Retina (tissue), 1 donor: Measurements from ENCODE around the gene C16orf95.

Experiments used
- DNase-seq: peaks from one replicate; pipeline ENCODE4 v3.0.0-alpha.2; 2016

C16orf95 gene

DNA sequence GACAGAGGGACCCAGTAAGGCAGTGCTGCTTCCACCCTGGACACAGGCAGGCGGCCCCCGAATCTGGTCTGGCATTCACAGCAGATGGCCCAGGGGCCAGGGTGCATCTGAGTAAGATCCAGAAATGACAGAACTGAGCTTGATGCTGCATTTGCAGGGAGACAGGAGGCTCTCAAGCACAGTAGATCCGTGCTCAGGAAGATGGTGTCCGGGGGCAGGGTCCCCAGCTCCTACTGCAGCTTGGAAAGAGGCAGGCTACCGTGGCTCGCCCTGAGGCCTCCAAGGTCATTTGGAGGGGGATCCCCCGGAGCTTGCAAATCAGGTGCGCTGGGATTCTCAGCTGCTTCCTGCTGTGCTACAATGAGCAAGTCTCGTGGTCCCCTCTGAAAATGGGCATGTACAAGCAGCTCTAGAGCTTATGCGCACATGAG is 2.2 kb downstream of the C16orf95 start:
- DNase-seq = no peak

GRCh38 chr16:87312008-87312407 is 5.2 kb downstream of the C16orf95 start:
- no peak for DNase-seq

GRCh38 chr16:87311387-87311786 is 5.8 kb downstream of the C16orf95 start:
- no peak for DNase-seq

- peak; percentile 19 for DNase-seq
Measured at GRCh38 chr16:87310610-87311009, 6.6 kb downstream of the C16orf95 start.

- DNase-seq = no peak
Measured at GRCh38 chr16:87309620-87310525, 7.3 kb downstream of the C16orf95 start.

DNA sequence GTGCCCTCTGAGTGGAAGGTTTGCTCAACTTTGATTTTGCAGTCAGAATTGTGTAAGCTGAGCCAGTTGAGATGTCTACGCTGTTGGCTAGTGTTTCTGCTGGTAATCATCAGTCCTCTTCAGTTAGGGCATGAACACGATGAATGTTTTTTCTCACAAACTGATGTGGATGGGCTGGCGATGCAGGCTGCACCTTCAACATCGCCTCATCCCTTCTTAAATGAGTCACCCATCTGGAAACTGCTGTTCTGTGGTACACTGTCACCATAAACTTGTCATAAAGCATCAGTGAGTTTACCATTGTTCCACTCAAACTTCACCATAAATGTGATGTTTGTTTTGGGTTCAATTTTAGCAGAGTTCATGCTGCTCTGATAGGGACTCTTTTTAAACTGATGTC is 8.4 kb downstream of the C16orf95 start:
- DNase-seq = no peak

GRCh38 chr16:87306516-87306915 is 10.7 kb downstream of the C16orf95 start:
- no peak for DNase-seq

GRCh38 chr16:87305505-87306391 is 11.4 kb downstream of the C16orf95 start:
- no peak for DNase-seq

DNA sequence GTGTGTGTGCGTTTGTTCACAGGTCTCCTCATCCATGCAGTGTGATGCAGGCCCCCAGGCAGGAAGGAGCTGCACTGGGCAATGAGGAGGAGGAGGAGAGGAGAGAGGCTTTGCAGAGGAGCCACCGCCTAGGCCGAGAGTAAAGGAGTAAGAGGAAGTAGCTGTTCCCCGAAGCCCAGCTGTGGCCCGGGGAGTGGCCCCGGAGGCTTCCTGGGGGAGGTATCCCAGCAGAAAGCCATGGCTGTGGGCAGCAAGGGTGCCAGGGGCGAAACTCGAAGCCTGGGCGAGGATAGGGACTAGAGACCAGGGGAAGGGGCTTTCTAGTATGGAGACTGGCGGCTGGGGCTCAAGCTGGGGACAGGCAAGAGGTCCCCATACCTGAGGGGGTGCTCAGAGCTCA is 12.2 kb downstream of the C16orf95 start:
- no peak for DNase-seq

GRCh38 chr16:87303962-87304521 is 13.2 kb downstream of the C16orf95 start:
- DNase-seq = no peak

GRCh38 chr16:87303431-87303930 is 13.7 kb downstream of the C16orf95 start:
- no peak for DNase-seq

DNA sequence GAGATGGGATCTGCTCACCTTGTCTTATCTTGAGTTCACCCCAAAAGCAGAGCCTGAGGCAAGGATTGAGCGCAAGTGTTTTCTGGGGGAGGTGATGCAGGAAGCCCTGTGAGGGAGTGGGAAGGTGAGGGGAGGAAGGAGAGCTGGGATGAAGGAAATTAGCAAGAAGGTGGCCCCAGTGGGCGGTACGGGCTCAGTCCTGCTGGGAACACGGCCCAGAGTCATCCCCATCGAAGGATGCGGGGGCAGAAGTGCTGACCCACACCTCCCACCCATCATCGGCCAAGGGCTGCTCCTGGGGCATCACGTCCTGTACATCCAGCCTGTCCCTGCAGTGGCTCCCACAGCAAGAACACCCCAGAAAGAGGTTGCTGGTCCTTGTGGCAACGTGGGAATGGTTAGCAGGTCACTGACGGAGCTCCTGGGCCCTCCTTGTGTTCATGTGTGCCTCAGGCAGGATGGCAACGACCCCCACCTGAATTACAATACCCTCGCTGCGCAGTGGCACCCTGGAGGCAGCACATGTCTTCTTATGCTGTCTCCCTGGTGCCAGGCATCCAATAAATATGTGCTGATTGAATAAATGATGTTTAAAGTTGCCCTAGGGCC is 18.2 kb downstream of the C16orf95 start:
- no peak for DNase-seq

DNA sequence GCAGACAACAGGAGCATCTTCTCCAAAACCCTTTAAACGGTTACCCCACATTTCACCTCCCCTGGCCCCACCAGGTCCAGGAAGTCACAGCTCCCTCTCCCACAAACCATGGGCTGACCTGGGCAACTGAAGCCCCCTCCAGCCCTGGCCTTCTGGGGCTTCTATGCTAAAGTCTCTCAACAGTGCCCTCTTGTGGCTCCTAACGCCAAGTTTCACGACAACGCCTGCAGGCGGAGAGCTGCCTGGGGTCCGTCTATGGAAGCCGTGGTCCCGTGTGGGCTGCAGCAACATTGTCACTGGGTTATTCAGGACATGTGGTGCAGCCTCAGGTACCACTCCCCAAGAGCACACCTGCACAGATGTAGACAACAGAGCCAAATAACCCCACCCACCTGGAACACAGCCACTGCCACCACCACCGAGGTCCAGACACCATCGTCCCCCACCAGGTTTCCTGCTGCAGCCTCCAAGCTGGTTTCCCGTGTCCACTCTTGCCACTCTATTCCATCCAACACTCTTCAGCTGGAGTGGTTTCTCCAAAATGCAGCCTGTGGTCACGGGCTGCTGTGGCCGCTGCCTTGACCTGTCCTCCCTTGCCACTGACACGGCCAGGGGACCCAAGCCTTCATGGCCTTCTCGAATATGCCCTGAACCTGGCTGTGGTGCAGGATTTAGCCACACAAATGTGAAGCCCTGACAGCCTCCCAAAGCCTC is 19.1 kb downstream of the C16orf95 start:
- peak; percentile 66 for DNase-seq

- DNase-seq = no peak
Measured at GRCh38 chr16:87297407-87297806, 19.8 kb downstream of the C16orf95 start.

GRCh38 chr16:87295661-87296531 is 21.3 kb downstream of the C16orf95 start:
- DNase-seq = no peak

GRCh38 chr16:87295259-87295658 is 21.9 kb downstream of the C16orf95 start:
- no peak for DNase-seq

- no peak for DNase-seq
Measured at GRCh38 chr16:87293990-87294389, 23.2 kb downstream of the C16orf95 start.

DNA sequence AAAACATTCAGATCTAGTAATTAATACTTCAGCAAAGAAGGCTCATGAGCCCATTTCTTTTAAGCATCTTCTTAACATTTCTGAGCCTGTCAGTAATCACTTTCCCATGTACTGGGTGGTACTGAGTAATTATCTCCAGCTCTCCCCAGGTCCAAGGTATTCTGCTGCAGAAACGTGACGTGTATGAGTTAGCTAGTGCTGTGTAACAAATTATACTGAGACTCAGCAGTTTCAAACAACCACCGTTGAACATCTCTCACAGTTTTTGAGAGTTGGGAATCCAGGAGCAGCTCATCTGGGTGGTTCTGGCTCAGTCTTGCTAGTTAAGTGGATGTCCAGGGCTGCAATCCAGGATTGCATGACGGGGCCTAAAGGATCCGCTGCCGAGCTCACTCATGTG is 25.2 kb downstream of the C16orf95 start:
- no peak for DNase-seq

- no peak for DNase-seq
Measured at GRCh38 chr16:87288753-87289362, 28.3 kb downstream of the C16orf95 start.

DNA sequence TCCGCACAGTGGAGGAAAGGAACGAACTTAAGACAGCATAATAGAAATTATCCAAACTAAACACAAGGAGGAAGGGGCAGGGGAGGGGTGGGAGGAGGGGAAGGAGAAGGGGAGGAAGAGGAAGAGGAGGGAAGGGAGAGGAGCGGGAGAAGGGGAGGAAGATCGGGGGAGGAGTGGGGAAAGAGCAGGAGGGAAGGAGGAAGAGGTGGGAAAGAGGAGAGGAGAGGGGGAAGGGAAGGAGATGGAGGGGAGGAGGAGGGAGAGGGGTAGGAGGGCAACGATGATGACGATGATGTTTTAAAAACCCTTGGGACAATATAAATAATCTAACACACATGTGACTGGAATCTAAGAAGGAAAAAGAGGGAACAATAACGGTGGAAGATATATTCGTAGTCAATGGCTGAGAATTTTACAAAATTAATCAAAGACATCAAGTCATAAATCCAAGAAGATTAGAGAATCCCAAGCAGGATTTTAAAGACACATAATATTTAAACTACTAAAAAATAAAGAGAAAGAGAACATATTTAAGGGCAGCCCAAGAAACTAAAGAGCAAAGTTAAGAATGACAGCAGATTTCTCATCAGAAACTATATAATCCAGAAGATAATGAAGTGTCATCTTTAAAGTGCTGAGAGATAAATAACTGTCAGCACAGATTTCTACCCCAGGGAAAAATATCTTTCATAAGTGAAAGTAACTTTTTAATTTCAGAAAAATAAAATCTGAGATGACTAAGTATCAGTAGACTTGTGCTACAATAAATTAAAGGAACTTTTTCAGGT is 30.2 kb downstream of the C16orf95 start:
- no peak for DNase-seq
